Fibroblast of skin of left biceps (primary cell): ENCODE results near the gene CAT.
A peak's percentile ranks its signal among the peaks of the same experiment; 100 is the strongest.

Experiments
- DNase-seq, 2 experiments: peaks; one replicate each; pipeline ENCODE4 v3.0.0-alpha.2; 2013; ENCODE audit warnings: low read depth in 2 of 2

CAT gene

DNA sequence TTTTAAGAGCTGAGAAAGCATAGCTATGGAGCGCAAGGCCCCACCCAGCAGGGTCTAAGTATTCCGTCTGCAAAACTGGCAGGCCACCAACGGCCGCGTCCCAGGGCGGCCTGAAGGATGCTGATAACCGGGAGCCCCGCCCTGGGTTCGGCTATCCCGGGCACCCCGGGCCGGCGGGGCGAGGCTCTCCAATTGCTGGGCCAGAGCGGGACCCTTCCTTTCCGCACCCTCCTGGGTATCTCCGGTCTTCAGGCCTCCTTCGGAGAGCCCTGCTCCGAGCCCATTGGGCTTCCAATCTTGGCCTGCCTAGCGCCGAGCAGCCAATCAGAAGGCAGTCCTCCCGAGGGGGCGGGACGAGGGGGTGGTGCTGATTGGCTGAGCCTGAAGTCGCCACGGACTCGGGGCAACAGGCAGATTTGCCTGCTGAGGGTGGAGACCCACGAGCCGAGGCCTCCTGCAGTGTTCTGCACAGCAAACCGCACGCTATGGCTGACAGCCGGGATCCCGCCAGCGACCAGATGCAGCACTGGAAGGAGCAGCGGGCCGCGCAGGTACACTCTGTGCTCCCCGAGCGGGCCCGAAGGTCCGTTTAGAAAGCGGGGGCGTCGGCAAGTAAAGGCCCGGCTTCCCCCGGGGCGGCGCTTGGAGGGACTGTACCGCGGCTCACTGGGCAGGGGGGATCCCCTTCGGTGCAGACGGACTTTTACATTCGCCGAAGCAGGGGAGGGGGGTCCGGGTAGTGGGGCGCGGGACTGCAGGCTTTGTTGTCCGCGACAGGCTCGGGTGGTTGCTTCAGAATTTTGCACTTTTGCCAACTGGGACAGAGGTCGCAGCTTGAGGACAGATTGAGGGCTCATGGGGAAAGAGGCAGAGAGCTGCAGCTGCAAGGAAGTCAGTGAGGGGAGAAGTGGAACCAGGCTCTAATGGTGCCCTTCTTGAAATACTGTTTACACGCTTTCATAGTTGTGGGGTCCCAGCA lies at the start of gene CAT:
TSS of gene CAT (plus strand) at position 406 of the 979 bp plus-strand sequence. CDS start at position 486, 80 bp downstream.
- DNase-seq: peak; percentile 93 to 94

- DNase-seq: no peak
Observed at GRCh38 chr11:34394771-34395300, 43.9 kb upstream of the CAT start.

DNA sequence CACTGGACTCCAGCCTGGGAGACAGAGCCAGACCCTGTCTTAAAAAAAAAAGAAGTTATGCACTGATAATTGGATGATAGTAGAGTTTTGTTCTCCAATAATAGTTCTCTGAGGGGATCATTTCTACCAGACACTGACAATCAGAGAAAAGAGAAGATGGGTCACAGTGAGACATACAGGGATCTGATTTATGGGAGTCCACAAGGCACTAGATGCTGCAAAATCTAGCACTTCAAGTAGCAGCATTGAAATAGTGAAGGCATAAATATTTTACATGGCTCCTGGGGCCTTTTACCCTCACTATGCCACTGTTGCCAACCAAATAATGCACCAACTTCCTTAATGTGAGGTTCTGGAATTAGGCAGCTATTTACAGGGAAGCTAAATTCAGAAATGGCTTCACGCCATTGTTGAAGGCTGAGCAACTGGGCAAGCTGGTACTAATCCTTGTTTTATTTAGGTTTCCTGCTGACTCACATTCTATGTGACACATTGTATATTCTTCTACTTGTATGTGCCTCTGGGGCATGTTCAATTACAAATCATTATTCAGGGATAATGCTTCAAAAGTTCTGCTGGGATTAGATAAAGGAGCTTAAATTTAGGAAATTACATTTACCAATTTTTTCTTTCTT lies 42.7 kb upstream of the CAT start:
- DNase-seq: no peak

DNA sequence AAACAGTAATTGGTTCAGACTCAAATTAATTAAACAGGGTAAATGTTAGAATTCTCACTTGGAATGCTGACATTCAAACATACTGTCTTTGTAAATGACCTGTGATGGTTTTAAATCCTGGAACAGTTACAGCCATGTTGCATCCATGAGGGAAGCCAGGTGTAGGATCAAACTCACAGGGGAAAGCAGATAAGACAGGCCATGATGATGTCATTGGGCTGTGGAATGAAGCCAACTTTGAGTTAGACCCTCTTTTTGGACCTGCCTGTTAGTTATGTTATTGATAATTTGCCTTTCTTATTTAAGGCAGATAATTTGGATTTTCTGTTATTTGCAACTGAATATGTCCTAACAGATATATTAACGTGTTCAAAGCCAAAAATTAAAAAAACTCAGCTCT lies 41.6 kb upstream of the CAT start:
- no peak for DNase-seq

DNA sequence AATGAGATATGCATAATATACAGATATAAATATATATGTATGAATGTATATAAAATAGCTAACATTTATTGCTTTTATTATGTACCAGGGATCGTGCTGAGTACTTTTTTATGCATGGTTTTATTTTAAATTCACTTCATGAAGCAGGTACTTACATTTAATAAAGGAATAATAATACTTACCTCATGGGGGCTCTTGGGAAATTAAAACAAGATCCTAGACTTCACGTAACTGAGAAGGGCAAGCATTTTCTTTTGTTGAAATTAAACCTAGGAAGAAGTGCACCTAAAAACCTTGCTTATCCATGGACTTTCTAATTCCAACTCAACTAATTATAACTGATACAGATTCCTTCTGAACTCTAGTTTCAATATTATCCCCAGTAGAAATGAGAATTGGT lies 40.9 kb upstream of the CAT start:
- DNase-seq: no peak

GRCh38 chr11:34403431-34403830 lies 35.3 kb upstream of the CAT start:
- DNase-seq: no peak

DNA sequence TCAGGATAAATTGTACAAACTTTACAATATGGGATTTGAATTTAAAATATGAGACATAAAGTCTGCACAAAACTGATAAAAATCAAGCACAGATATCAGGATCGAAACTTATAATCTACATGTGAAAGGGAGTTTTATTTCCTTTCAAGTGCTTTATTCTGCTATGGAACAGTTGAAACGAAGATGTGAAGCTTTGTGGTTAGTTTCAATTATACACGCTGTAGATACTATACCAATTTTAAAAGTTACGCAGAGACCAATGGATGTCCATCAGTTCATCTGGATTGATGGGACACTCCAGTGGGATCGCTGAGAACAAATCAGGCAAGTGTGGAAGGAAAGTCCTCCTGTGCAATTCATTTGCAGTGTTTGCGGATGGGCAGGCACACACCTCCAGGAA lies 34.5 kb upstream of the CAT start:
- DNase-seq: no peak

GRCh38 chr11:34405079-34405858 lies 33.5 kb upstream of the CAT start:
- DNase-seq: no peak

DNA sequence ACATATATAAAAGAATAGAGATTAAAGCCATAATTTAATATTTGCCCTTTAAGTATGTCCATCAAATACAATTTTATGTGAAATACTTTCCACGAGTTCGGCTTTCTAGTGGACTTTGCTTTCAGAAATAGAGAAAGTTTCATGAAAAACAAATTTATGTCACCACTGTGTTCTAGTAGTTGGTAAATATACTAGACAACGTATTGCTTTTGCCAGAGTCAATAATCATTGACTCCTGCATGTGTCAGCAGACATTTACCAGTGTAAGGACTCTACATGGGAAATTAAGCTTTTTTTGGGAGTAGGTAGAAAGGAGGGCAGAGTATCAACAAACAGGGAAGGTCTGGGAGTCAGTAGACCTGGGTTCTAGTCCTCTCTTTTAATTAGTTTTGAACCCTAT lies 32.3 kb upstream of the CAT start:
- no peak for DNase-seq

GRCh38 chr11:34407121-34407813 lies 31.5 kb upstream of the CAT start:
- DNase-seq: no peak

- DNase-seq: no peak
Observed at GRCh38 chr11:34408580-34409172, 30.1 kb upstream of the CAT start.

DNA sequence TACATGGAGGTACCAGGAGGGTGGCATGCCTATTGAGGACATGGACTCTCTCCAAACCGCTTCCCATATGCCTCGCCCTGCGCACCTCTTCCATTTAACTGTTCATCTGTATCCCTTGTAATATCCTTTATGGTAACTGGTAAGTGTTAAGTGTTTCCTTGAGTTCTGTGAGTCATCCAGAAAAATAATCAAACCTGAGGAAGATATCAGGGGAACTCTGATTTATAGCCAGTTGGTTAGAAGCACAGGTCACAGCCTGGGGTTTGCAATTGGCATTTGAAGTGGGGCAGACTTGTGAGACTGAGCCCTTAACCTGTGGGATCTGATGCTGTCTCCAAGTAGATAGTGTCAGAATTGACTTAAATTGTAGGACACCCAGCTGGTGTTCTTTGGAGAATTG lies 27.6 kb upstream of the CAT start:
- DNase-seq: no peak

- DNase-seq: no peak
Observed at GRCh38 chr11:34411791-34412190, 26.9 kb upstream of the CAT start.

- DNase-seq: no peak
Observed at GRCh38 chr11:34413263-34413662, 25.5 kb upstream of the CAT start.

DNA sequence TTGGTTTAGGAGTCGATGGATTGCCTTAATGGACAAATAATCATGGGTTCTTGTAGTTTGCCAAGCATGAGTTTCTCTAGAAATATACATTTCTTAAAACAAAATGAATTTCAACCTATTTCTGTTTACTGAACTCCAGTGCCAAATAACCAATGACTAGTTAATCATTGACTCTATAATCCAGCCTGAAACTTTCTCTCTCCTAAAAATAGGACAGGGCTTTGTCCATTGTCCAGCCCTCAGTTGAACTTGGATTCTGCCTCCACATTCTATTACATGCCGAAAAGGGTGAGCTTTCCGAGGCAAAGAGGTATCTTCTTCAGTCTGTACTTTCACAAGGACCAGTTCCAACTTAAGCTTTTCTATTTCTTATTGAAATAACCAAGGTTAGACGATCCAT lies 23.2 kb upstream of the CAT start:
- DNase-seq: no peak

DNA sequence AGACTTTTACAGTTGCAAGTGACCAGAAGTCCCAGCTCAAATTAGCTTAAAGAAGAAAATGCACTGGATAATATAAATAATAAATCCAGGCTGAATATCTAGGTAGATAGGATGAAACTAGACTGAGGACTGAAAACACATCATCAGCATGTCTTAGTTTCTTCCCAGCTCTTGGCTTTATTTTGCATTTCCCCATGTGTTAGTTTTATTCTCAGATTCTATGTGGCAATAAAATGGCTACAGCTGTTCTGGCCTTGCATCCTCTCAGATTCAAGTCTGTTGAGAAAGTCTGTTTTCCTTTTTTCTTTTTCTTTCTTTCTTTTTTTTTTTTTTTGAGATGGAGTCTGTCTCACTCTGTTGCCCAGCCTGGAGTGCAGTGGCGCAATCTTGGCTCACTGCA lies 22.6 kb upstream of the CAT start:
- no peak for DNase-seq

GRCh38 chr11:34416766-34417165 lies 22.0 kb upstream of the CAT start:
- peak in 1 of 2 experiments; percentile 10 for DNase-seq

DNA sequence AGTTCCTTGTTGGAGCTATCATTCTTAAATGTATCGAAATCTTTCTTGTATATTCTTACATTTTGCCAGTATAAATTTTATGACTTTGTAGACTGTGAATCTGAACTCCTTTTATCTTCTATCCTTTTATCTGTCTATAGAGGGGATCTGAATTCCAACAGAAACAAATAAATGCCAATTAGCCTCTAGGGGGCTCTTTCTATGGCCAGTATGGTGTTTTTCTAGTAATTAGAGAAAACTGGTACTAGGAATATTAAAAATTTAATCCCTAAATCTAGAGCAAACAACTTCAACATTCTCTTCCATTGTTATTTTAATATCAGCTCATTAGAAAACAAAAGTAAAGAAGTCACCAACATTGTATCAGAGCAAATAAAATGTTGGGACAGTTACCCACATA lies 21.5 kb upstream of the CAT start:
- DNase-seq: no peak

DNA sequence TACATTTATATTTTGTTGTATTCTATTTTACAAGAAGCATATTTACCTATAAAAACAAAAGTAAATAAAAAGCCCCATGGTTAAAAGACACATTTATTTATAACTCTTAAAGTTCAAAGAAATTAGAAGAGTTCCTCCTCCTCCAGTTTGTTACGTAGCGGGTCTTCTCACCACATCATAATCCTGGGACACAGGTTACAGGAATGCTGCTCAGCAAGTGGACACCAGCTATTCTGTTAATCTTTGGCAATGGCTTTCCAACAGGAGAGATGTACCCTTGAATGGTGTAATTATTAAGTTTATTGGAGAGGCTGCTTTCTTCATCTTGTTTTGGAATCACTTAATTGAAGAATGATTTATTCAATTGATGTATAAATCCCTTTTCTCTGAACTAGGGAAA lies 19.6 kb upstream of the CAT start:
- DNase-seq: no peak

DNA sequence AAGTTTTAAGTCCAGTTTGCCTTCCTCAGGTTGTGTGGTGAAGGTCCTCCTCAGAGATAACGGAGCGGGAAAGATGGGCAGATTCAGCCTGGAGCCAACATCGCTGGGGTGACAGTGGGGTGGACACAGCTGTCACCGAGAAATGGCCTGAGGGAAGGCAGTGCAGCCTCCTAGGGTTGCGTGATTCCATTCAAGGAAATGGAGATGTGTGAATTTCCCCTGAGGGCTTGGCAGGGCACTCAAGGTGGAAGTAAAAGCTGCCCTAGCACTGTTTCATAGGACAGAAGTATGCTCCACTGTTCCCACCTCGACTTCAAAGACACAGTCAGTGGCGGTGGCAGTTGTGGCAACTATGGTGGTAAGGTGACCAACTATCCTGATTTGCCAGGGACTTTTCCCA lies 15.4 kb upstream of the CAT start:
- DNase-seq: no peak

- DNase-seq: peak in 1 of 2 experiments; percentile 22
Observed at GRCh38 chr11:34424826-34425225, 13.9 kb upstream of the CAT start.
